Lung (tissue), 12 donors: ENCODE results near the gene PDZRN4. TPM values are rescaled to one million over a fixed set of nuclear protein-coding genes. Genes with fewer than 3 reads are reported as not detected.

ENCODE experiments used
- ATAC-seq: fragments of 200-7000 bp; cut with Tn5 transposase; one replicate; pipeline ENCODE4 v1.9.1; 2020; ENCODE audit warnings: moderate number of reproducible peaks; ENCODE audit not compliant: insufficient read depth, low FRiP score
- DNase-seq, 3 donors: peaks; one replicate each; pipeline ENCODE4 v3.0.0-alpha.2; 2013 to 2017
- H3K27ac ChIP-seq, 2 donors: one replicate each; pipeline ENCODE4 v1.5.1; 2013; ENCODE audit warnings: mild to moderate bottlenecking in 2 of 2, moderate library complexity in 2 of 2, control low read depth in 1 of 2, inconsistent platforms in 1 of 2, low read depth in 1 of 2, low read length in 1 of 2
- H3K27me3 ChIP-seq, 3 donors: one replicate each; pipeline ENCODE4 v1.5.1; 2013; ENCODE audit warnings: low read length in 2 of 3; ENCODE audit not compliant: control insufficient read depth in 3 of 3, insufficient read depth in 3 of 3
- H3K36me3 ChIP-seq, 4 donors: one replicate each; pipeline ENCODE4 v1.5.1; 2013; ENCODE audit warnings: low read length in 4 of 4, mild to moderate bottlenecking in 1 of 4, moderate library complexity in 1 of 4; ENCODE audit not compliant: control insufficient read depth in 4 of 4, insufficient read depth in 4 of 4
- H3K4me1 ChIP-seq, 5 donors: one replicate each; pipeline ENCODE4 v1.5.1; 2013; ENCODE audit warnings: low read length in 5 of 5, mild to moderate bottlenecking in 2 of 5, moderate library complexity in 1 of 5; ENCODE audit not compliant: control insufficient read depth in 5 of 5, insufficient read depth in 5 of 5
- H3K4me3 ChIP-seq: one replicate; pipeline ENCODE4 v1.5.1; 2013; ENCODE audit warnings: mild to moderate bottlenecking, control low read depth, moderate library complexity
- H3K9ac ChIP-seq, 2 donors: one replicate each; pipeline ENCODE4 v1.5.1; 2013; ENCODE audit warnings: low read length in 2 of 2, control low read depth in 1 of 2; ENCODE audit not compliant: insufficient read depth in 1 of 2
- H3K9me3 ChIP-seq, 4 donors: one replicate each; pipeline ENCODE4 v1.5.1; 2013; ENCODE audit warnings: low read length in 3 of 4, mild to moderate bottlenecking in 1 of 4, moderate library complexity in 1 of 4; ENCODE audit not compliant: control insufficient read depth in 4 of 4, insufficient read depth in 3 of 4
- WGBS, 2 donors: extraction: QIAGEN DNeasy Blood & Tissue Kit; methylation state at CpG; one replicate each; pipeline ENCODE4 v1.1.7; 2013; 5-methylcytosine and 5-hydroxymethylcytosine counted together
- polyA plus RNA-seq, 2 donors: library from polyadenylated mRNA; stranded (reverse); fragments of 200-250 nt; gene quantifications; one replicate each; pipeline ENCODE4 v1.2.1, GENCODE V29; 2013
- total RNA-seq, 2 donors: library from RNA; depleted of rRNA in 1 of 2; stranded (reverse); fragments of >200 nt in 1 of 2; gene quantifications; one replicate each; pipeline ENCODE4 v1.2.1, GENCODE V29; 2014 to 2021
- TF ChIP-seq, protein P1 (sequence below): IDR thresholded peaks from 2 replicates; pipeline ENCODE4 v1.5.1; 2012; ENCODE audit warnings: mild to moderate bottlenecking; ENCODE audit errors: control extremely low read depth, extremely low read depth
- donor health status: control.
- donor health status: control.
- donor health status: Bipolar disorder and iron deficiency.
- donor health status: healthy.
- donor health status: DM: yes; HTN: yes; CAD: no.

The PDZRN4 gene
- total and polyA plus RNA-seq, 4 donors = 0.05 to 0.54 (median 0.32) TPM

DNA sequence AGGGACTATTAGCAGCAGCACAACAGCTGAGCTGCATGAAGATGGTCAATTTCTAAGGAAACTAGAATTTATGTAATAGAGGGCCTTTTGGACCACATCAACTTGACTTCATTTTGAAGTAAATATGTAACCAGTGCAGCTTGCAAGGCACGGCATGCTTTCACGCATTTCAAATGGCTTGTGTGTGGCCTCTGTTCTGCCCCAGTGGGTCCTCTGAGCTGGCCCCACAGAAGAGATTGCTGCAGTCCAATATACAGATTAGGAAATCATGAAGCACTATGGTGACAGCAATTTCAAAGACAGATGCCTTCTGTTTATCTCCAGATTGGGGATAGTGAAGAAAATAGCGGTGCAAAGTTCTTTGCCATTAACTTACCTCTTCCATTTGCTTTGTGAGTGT lies 101.4 kb downstream of the PDZRN4 start:
- H3K9me3 ChIP-seq = peaks cover 0 to 1% (median 0%) of the 10 kb centered on the region in 4 donors
- 96 to 97% methylated on average over 3 of the region's 3 CpGs for WGBS, 2 donors
- DNase-seq (no peak), ATAC-seq (no peak)
- no peaks in the 10 kb centered on the region for H3K27me3 ChIP-seq
- no peak overlapping the region for H3K4me3 ChIP-seq
- H3K9ac ChIP-seq = no peak overlapping the region
- peaks cover 0 to 6% (median 0%) of the 10 kb centered on the region in 5 donors for H3K4me1 ChIP-seq
- H3K27ac ChIP-seq = no peak overlapping the region
- no peaks in the 10 kb centered on the region for H3K36me3 ChIP-seq
- TF ChIP-seq, protein P1, sequence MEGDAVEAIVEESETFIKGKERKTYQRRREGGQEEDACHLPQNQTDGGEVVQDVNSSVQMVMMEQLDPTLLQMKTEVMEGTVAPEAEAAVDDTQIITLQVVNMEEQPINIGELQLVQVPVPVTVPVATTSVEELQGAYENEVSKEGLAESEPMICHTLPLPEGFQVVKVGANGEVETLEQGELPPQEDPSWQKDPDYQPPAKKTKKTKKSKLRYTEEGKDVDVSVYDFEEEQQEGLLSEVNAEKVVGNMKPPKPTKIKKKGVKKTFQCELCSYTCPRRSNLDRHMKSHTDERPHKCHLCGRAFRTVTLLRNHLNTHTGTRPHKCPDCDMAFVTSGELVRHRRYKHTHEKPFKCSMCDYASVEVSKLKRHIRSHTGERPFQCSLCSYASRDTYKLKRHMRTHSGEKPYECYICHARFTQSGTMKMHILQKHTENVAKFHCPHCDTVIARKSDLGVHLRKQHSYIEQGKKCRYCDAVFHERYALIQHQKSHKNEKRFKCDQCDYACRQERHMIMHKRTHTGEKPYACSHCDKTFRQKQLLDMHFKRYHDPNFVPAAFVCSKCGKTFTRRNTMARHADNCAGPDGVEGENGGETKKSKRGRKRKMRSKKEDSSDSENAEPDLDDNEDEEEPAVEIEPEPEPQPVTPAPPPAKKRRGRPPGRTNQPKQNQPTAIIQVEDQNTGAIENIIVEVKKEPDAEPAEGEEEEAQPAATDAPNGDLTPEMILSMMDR = no peak

DNA sequence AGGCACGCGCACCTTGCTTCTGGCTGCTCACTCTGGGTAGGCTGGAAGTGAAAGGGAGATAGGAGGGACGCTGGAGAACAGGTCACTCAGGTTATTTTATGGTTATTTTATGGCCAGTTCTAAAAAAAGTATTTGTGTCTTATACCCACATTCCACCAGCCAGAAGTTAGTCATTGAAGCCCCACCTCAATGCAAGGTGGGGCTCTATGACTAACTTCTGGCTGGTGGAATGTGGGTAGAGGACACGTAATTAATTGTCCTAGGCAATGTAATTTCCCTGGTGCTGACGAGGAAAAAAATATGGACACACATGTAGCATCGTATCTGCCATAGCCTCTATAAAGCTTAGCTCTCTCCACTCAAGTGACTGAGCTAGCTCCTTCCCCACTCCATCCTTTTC lies 104.9 kb downstream of the PDZRN4 start:
- Histone ChIP-seq H3K27ac (no peak overlapping the region), H3K36me3 (no peaks in the 10 kb centered on the region), H3K4me3 (no peak overlapping the region), H3K9ac (no peak overlapping the region), H3K4me1 (no peaks in the 10 kb centered on the region), H3K27me3 (no peaks in the 10 kb centered on the region), H3K9me3 (peaks cover 0 to 1% (median 0%) of the 10 kb centered on the region in 4 donors)
- DNase-seq = no peak
- TF ChIP-seq, protein P1 = no peak
- 91 to 94% methylated on average over 6 of the region's 6 CpGs for WGBS, 2 donors
- ATAC-seq = no peak

DNA sequence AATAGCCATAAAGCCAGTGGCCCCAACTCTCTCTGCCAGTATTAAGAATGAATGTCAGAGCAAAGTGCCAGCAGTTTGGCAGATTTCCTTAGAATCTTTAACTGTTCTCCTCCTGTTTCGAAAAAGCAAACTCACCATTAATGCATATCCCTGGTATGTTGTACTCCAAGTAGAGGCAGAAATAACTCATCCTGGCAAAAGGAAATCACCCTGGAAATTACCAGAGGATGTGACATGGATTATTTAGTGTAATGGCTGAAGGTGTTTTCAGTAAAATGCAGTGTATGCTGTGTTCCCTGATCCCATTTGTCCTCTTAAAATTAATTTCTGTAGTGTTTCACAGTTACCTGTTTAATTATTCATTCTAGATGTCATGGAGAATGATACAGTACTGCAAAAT lies 105.3 kb downstream of the PDZRN4 start:
- no peaks in the 10 kb centered on the region for H3K4me1 ChIP-seq
- DNase-seq = no peak
- peaks cover 0 to 1% (median 0%) of the 10 kb centered on the region in 4 donors for H3K9me3 ChIP-seq
- 85 to 96% methylated on average over 1 of the region's 1 CpG for WGBS, 2 donors
- TF ChIP-seq, protein P1 = no peak
- no peak overlapping the region for H3K9ac ChIP-seq
- no peaks in the 10 kb centered on the region for H3K27me3 ChIP-seq
- no peak overlapping the region for H3K27ac ChIP-seq
- ATAC-seq = no peak
- no peaks in the 10 kb centered on the region for H3K36me3 ChIP-seq
- H3K4me3 ChIP-seq = no peak overlapping the region

DNA sequence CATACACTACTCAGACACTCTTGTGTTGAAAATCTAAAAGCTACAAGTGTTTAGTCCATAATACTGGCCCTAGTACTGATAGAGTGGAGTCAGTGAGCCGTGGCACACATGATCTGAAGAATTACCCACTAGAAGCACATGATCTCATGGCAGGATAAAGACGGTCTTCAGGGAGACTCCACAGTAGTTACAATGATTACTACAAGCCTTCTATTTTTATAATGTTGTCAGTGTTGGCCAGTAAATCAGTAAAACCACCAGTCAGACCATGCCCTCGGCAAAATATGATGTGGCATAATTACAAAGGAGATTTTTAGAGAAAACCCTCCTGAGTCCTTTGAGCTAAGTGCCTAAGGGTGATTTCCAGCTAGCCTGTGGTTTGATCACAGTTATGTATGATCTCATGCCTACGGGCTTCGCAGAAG lies 114.9 kb downstream of the PDZRN4 start:
- WGBS, 2 donors = 89 to 92% methylated on average over 5 of the region's 5 CpGs
- Histone ChIP-seq H3K9me3 (no peaks in the 10 kb centered on the region), H3K4me1 (no peaks in the 10 kb centered on the region), H3K27me3 (no peaks in the 10 kb centered on the region), H3K4me3 (no peak overlapping the region), H3K9ac (no peak overlapping the region), H3K27ac (no peak overlapping the region), H3K36me3 (no peaks in the 10 kb centered on the region)
- TF ChIP-seq, protein P1 = no peak
- ATAC-seq (no peak), DNase-seq (no peak)
